ENCODE measurements around the gene CALML5.

GRCh38 chr10:5547681-5547930 lies 48.2 kb upstream of the CALML5 start:
- TF ChIP-seq, protein P1, sequence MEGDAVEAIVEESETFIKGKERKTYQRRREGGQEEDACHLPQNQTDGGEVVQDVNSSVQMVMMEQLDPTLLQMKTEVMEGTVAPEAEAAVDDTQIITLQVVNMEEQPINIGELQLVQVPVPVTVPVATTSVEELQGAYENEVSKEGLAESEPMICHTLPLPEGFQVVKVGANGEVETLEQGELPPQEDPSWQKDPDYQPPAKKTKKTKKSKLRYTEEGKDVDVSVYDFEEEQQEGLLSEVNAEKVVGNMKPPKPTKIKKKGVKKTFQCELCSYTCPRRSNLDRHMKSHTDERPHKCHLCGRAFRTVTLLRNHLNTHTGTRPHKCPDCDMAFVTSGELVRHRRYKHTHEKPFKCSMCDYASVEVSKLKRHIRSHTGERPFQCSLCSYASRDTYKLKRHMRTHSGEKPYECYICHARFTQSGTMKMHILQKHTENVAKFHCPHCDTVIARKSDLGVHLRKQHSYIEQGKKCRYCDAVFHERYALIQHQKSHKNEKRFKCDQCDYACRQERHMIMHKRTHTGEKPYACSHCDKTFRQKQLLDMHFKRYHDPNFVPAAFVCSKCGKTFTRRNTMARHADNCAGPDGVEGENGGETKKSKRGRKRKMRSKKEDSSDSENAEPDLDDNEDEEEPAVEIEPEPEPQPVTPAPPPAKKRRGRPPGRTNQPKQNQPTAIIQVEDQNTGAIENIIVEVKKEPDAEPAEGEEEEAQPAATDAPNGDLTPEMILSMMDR (IDR thresholded peaks at IDR 0.05): no peak
- TF ChIP-seq POLR2AphosphoS5 (IDR thresholded peaks at IDR 0.05): no peak
- no peak for TF ChIP-seq POLR2A (IDR thresholded peaks at IDR 0.05)

Measured in stomach (tissue), 4 donors.